Adrenal gland (tissue), 19 donors: Measurements from ENCODE around the gene DYNAP. TPM values are rescaled to one million over a fixed set of nuclear protein-coding genes. Genes with fewer than 3 reads are reported as not detected.

Experiments used
- DNase-seq, 7 donors: peaks; one replicate each; pipeline ENCODE4 v3.0.0-alpha.2; 2019 to 2020
- H3K27ac ChIP-seq, 5 donors: fragments of 200-600 bp; sonication (generic) in 4 of 5; 1 replicate in 3 of 5; 2 replicates in 2 of 5; pipeline versions ENCODE4 v1.5.1 to v1.8.0; 2016 to 2020; ENCODE audit warnings: mild to moderate bottlenecking in 1 of 5
- H3K27me3 ChIP-seq: fragments of 200-600 bp; 2 replicates; pipeline ENCODE4 v1.8.0; 2021
- H3K36me3 ChIP-seq, 2 donors: fragments of 200-600 bp; replicated peaks in 1 of 2; 1 replicate in 1 of 2; 2 replicates in 1 of 2; pipeline versions ENCODE4 v1.5.1 to v1.8.0; 2018 to 2022
- H3K4me1 ChIP-seq, 2 donors: fragments of 200-600 bp; replicated peaks in 1 of 2; 1 replicate in 1 of 2; 2 replicates in 1 of 2; pipeline versions ENCODE4 v1.5.1 to v1.8.0; 2018 to 2021
- H3K4me3 ChIP-seq, 4 donors: fragments of 200-600 bp; sonication (generic) in 3 of 4; one replicate each; pipeline ENCODE4 v1.5.1; 2016 to 2018
- H3K9me3 ChIP-seq, 3 donors: fragments of 200-600 bp; sonication (generic) in 1 of 3; replicated peaks in 1 of 3; 1 replicate in 2 of 3; 2 replicates in 1 of 3; pipeline versions ENCODE4 v1.5.1 to v1.8.0; 2016 to 2021
- CTCF ChIP-seq, 6 experiments: fragments of 450-650 bp in 4 of 6; fragments of 200-600 bp in 2 of 6; sonication (generic) in 1 of 6; IDR thresholded peaks; 1 replicate in 5 of 6; 2 replicates in 1 of 6; pipeline versions ENCODE4 v1.5.1 to v1.8.0; 2016 to 2021; ENCODE audit warnings: antibody characterized with exemption in 6 of 6, mild to moderate bottlenecking in 2 of 6, moderate library complexity in 1 of 6
- POLR2A ChIP-seq, 2 donors: fragments of 450-650 bp; IDR thresholded peaks; one replicate each; pipeline ENCODE4 v1.6.1; 2017; ENCODE audit warnings: antibody characterized with exemption in 2 of 2, mild to moderate bottlenecking in 2 of 2, moderate library complexity in 1 of 2
- WGBS, 4 donors: extraction: QIAGEN DNeasy Blood & Tissue Kit in 2 of 4; methylation state at CpG; one replicate each; pipeline versions ENCODE4 v1.1.5 to v1.1.7; 2013 to 2017; 5-methylcytosine and 5-hydroxymethylcytosine counted together
- intact Hi-C, 2 donors: fragments of 100-400 bp; cut with DNase I; formaldehyde crosslinking; loops; one replicate each; pipeline versions ENCODE4 v1.14.1 to v1.15.0; 2022 to 2023
- long read RNA-seq, 10 donors: library from polyadenylated mRNA in 3 of 10; unstranded in 2 of 10; stranded (forward) in 1 of 10; transcript quantifications; one replicate each; pipeline ENCODE4 v2.0.0 and lab custom pipeline, GENCODE V29; 2021 to 2026
- polyA plus RNA-seq, 3 donors: library from polyadenylated mRNA; stranded (reverse); fragments of 200-250 nt in 2 of 3; fragments of 350-450 nt in 1 of 3; fragmentation: Illumina TruSeq in 1 of 3; extraction: RNeasy Lipid Tissue Mini Kit (QIAGEN cat#74804) in 1 of 3; gene quantifications; one replicate each; pipeline ENCODE4 v1.2.3, GENCODE V29; 2013 to 2014
- total RNA-seq, 9 donors: library from RNA; depleted of rRNA in 4 of 9; stranded (reverse); fragments of >200 nt in 4 of 9; fragments of 120-200 nt in 1 of 9; fragmentation: NEBNext Ultra II Directional in 1 of 9; extraction: Animal tissue kit (Norgen Biotek cat#: 25700) in 1 of 9; gene quantifications; one replicate each; pipeline versions ENCODE4 v1.1.0 to v1.2.4, GENCODE V29; 2013 to 2023
- donor health status: healthy with polysubstance abuse.
- donor health status: Bipolar disorder and iron deficiency.
- donor health status: DM: yes; HTN: yes; CAD: no.
- donor health status: DM: no; HTN: no; CAD: no.
- donor health status: DM: no; HTN: no; CAD: no.
- donor health status: DM: yes; HTN: yes; CAD: no.

DYNAP gene
- total RNA-seq (not detected), polyA plus RNA-seq (not detected)
- long read RNA-seq, donor 1, result 0 reads
- long read RNA-seq, donor 2, result 0 reads
- long read RNA-seq, donor 3, result 0 reads
- long read RNA-seq, donor 4, result 0 reads
- long read RNA-seq, donor 5, result 0 reads
- long read RNA-seq, donor 6, result 0 reads
- long read RNA-seq, donor 7, result 0 reads
- long read RNA-seq, donor 8, result 0 reads
- long read RNA-seq, donor 9, result 0 reads
- long read RNA-seq, donor 10, result 0 reads

GRCh38 chr18:54590945-54591344 lies at the start of gene DYNAP:
DYNAP (plus strand) TSS chr18:54591245; CDS start chr18:54591283, 38 bp downstream.
- Histone ChIP-seq H3K27me3 (no peaks in the 10 kb centered on the region), H3K4me1 (no peaks in the 10 kb centered on the region), H3K4me3 (no peak within 1 kb of the TSS), H3K9me3 (no peaks in the 10 kb centered on the region), H3K36me3 (no peaks in the 10 kb centered on the region), H3K27ac (no peak within 1 kb of the TSS)
- WGBS, 4 donors, result 63 to 67% (median 66%) methylated on average over 5 of the region's 5 CpGs
- no peak for DNase-seq
- TF ChIP-seq CTCF (IDR thresholded peaks at IDR 0.05), result no peak
- intact Hi-C loops, result no loop called here

- no peak overlapping the region for H3K4me3 ChIP-seq
- H3K27ac ChIP-seq, result no peak overlapping the region
- TF ChIP-seq CTCF (IDR thresholded peaks at IDR 0.05), result no peak
- no peak for TF ChIP-seq POLR2A (IDR thresholded peaks at IDR 0.05)
- no peaks in the 10 kb centered on the region for H3K4me1 ChIP-seq
- DNase-seq, result no peak
- H3K9me3 ChIP-seq, result no peaks in the 10 kb centered on the region
- intact Hi-C loops, result no loop called here
- H3K36me3 ChIP-seq, result no peaks in the 10 kb centered on the region
- WGBS, 4 donors, result 89 to 98% (median 93%) methylated on average over 1 of the region's 1 CpG
- no peaks in the 10 kb centered on the region for H3K27me3 ChIP-seq
Measured at GRCh38 chr18:54551590-54551989, 39.5 kb upstream of the DYNAP start.

DNA sequence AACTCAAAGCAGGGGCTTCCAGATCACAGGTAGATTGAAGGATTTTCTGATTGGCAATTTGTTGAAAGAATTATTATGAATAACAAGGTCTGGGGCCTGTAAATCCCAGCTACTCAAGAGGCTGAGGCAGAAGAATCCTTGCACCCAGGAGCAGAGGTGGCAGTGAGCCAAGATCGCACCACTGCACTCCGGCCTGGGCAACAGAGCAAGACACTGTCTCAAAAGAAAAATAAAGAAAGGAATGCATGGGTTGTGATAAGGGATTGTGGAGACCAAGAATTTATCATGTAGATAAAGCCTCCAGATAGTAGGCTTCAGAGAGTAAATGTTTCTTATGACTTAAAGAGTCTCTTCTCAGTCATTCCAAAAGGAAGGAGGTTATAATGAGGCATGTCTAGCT lies 35.8 kb upstream of the DYNAP start:
- H3K4me3 ChIP-seq, result no peak overlapping the region
- TF ChIP-seq POLR2A (IDR thresholded peaks at IDR 0.05) (no peak), CTCF (IDR thresholded peaks at IDR 0.05) (no peak)
- no peak for DNase-seq
- H3K27me3 ChIP-seq, result no peaks in the 10 kb centered on the region
- no peaks in the 10 kb centered on the region for H3K9me3 ChIP-seq
- WGBS, 4 donors, result 65 to 79% (median 70%) methylated on average over 2 of the region's 2 CpGs
- no peaks in the 10 kb centered on the region for H3K36me3 ChIP-seq
- intact Hi-C loops, result no loop called here
- no peak overlapping the region for H3K27ac ChIP-seq
- no peaks in the 10 kb centered on the region for H3K4me1 ChIP-seq

DNA sequence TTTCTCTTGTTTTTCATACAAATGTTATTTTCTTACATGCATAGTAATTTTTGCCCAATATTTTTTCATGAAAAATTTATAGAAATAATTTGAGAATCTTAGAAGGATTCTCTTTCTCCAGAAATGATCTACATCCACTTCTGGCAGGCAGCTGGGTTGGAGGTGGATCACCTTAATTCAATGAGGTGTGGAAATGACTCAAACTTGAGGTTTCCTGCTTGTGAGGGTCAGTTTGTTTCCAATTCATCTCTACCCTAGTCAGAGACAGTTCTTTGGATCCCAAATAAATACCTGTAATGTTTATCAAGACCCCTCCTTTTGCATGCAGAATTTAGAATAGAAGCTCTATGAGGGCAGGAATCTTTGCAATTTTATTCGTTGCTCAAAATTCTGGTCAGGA lies 35.0 kb upstream of the DYNAP start:
- intact Hi-C loops, result no loop called here
- Histone ChIP-seq H3K27me3 (no peaks in the 10 kb centered on the region), H3K36me3 (no peaks in the 10 kb centered on the region), H3K27ac (no peak overlapping the region), H3K9me3 (no peaks in the 10 kb centered on the region), H3K4me1 (no peaks in the 10 kb centered on the region), H3K4me3 (no peak overlapping the region)
- WGBS, 4 donors, result 50 to 83% (median 60%) methylated on average over 1 of the region's 1 CpG
- DNase-seq, result no peak
- TF ChIP-seq POLR2A (IDR thresholded peaks at IDR 0.05) (no peak), CTCF (IDR thresholded peaks at IDR 0.05) (no peak)
